ENCODE data around the gene IGF2R. TPM values are rescaled to one million over a fixed set of nuclear protein-coding genes. Genes with fewer than 3 reads are reported as not detected.

The IGF2R gene
- total RNA-seq, 1 experiment from 2014 or later, result 92.2 TPM

DNA sequence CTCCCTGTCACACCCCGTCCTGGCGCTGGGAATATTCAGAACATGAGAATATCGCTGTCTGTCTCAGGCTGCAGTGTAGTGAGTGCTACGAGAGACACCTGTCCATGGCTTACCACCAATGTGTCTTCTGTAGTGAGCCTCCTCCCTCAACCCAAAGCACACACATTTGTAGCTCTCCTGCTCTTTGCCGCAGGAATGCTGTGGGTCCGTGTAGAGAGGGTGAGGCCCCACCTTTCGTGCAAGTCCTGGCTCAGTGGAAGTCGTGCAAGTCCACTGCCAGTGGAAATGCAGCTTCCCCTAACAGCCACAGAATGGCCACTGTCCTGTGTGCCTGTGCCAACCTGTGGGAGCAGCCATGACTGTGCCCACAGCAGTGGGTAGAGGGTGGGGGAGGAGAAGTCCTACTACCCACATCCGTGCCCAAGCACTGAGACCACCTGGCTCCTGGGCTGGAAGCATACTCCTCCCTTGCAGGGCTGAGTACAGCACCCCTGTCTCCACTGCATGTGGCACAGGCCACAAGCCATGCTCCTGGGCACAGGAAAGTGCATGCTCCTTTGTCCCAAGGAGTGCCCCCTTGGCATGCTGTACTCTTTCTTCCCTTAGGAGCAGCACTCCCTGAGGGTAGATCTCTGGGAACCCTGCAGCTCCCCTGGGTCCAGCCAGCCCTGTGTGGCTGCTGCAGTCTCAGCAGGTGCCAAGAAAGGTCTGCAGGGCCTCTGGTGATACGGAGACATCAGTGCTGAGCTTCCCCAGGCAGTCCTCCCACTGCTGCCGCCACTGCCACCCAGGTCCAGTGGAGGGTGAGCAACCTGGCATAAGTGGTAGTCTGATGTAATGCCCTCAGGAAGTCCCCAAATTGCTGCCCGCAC is 28.0 kb downstream of the IGF2R start:
- POLR2A ChIA-PET, result no interaction called here
- Histone ChIP-seq H3K9me3 (no peaks in the 10 kb centered on the region), H3K36me3 (ENCODE audit: control insufficient read depth, insufficient read depth, low read length) (no peaks in the 10 kb centered on the region; the same call in none of the 2 replicates), H3K4me1 (no peaks in the 10 kb centered on the region), H3K27me3 (replicated peaks; ENCODE audit: control insufficient read depth, insufficient read depth, low read length) (no peaks in the 10 kb centered on the region), H3K4me3 (ENCODE audit: low read depth, low read length) (no peak overlapping the region)
- Mint-ChIP-seq H3K36me3 (ENCODE audit: insufficient read depth, unreplicated experiment) (peaks cover 34% of the 10 kb centered on the region), H3K27ac (ENCODE audit: unreplicated experiment) (no peak overlapping the region), H3K27me3 (ENCODE audit: insufficient read depth, unreplicated experiment) (no peaks in the 10 kb centered on the region), H3K9me3 (ENCODE audit: unreplicated experiment) (peaks cover 8% of the 10 kb centered on the region), H3K4me3 (ENCODE audit: unreplicated experiment) (no peak overlapping the region), H3K4me1 (ENCODE audit: low read depth, unreplicated experiment) (peaks cover 14% of the 10 kb centered on the region)
- TF ChIP-seq, protein P1, sequence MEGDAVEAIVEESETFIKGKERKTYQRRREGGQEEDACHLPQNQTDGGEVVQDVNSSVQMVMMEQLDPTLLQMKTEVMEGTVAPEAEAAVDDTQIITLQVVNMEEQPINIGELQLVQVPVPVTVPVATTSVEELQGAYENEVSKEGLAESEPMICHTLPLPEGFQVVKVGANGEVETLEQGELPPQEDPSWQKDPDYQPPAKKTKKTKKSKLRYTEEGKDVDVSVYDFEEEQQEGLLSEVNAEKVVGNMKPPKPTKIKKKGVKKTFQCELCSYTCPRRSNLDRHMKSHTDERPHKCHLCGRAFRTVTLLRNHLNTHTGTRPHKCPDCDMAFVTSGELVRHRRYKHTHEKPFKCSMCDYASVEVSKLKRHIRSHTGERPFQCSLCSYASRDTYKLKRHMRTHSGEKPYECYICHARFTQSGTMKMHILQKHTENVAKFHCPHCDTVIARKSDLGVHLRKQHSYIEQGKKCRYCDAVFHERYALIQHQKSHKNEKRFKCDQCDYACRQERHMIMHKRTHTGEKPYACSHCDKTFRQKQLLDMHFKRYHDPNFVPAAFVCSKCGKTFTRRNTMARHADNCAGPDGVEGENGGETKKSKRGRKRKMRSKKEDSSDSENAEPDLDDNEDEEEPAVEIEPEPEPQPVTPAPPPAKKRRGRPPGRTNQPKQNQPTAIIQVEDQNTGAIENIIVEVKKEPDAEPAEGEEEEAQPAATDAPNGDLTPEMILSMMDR (IDR thresholded peaks at IDR 0.05; ENCODE audit: insufficient read depth in 1 of 2, low read depth in 1 of 2, low read length in 1 of 2, severe bottlenecking in 1 of 2, unreplicated experiment in 1 of 2), result no peak
- intact Hi-C loops (cut with micrococcal nuclease; ENCODE audit: unreplicated experiment), result no loop called here
- BruUV-seq (replicated peaks), result no TSS peak
- CTCF ChIA-PET, result interaction anchor here (1.4 kb wide), 1 partner anchor 134 kb away, joined by 3 read pairs; no protein-coding TSS in a partner anchor
- DNase-seq, result no peak

GRCh38 chr6:159997498-159998101 is 28.7 kb downstream of the IGF2R start:
- no peak overlapping the region for H3K4me3 Mint-ChIP-seq (ENCODE audit: unreplicated experiment)

GRCh38 chr6:159998538-159998937 is 29.7 kb downstream of the IGF2R start:
- DNase-seq, result no peak
- intact Hi-C loops (cut with micrococcal nuclease; ENCODE audit: unreplicated experiment), result no loop called here
- Mint-ChIP-seq H3K4me1 (ENCODE audit: low read depth, unreplicated experiment) (peaks cover 14% of the 10 kb centered on the region), H3K27ac (ENCODE audit: unreplicated experiment) (no peak overlapping the region), H3K4me3 (ENCODE audit: unreplicated experiment) (no peak overlapping the region), H3K9me3 (ENCODE audit: unreplicated experiment) (peaks cover 11% of the 10 kb centered on the region), H3K27me3 (ENCODE audit: insufficient read depth, unreplicated experiment) (no peaks in the 10 kb centered on the region), H3K36me3 (ENCODE audit: insufficient read depth, unreplicated experiment) (peaks cover 28% of the 10 kb centered on the region)
- no peaks in the 10 kb centered on the region for H3K4me1 ChIP-seq
- no peaks in the 10 kb centered on the region for H3K27me3 ChIP-seq (replicated peaks; ENCODE audit: control insufficient read depth, insufficient read depth, low read length)
- CTCF ChIA-PET, result no interaction called here
- BruUV-seq (replicated peaks), result no TSS peak
- no peak overlapping the region for H3K4me3 ChIP-seq (ENCODE audit: low read depth, low read length)
- TF ChIP-seq, protein P1 (IDR thresholded peaks at IDR 0.05; ENCODE audit: insufficient read depth in 1 of 2, low read depth in 1 of 2, low read length in 1 of 2, severe bottlenecking in 1 of 2, unreplicated experiment in 1 of 2), result no peak
- no peaks in the 10 kb centered on the region for H3K9me3 ChIP-seq
- no peaks in the 10 kb centered on the region; the same call in none of the 2 replicates for H3K36me3 ChIP-seq (ENCODE audit: control insufficient read depth, insufficient read depth, low read length)
- POLR2A ChIA-PET, result no interaction called here

More at GRCh38 chr6:159997498-159998101, 28.7 kb downstream of the IGF2R start:
- H3K4me1 ChIP-seq, result no peaks in the 10 kb centered on the region
- no peaks in the 10 kb centered on the region for H3K27me3 Mint-ChIP-seq (ENCODE audit: insufficient read depth, unreplicated experiment)
- H3K36me3 ChIP-seq (ENCODE audit: control insufficient read depth, insufficient read depth, low read length), result no peaks in the 10 kb centered on the region; the same call in none of the 2 replicates
- TF ChIP-seq, protein P1 (IDR thresholded peaks at IDR 0.05; ENCODE audit: insufficient read depth in 1 of 2, low read depth in 1 of 2, low read length in 1 of 2, severe bottlenecking in 1 of 2, unreplicated experiment in 1 of 2), result no peak
- DNase-seq, result no peak
- intact Hi-C loops (cut with micrococcal nuclease; ENCODE audit: unreplicated experiment), result no loop called here
- peaks cover 28% of the 10 kb centered on the region for H3K36me3 Mint-ChIP-seq (ENCODE audit: insufficient read depth, unreplicated experiment)
- H3K4me3 ChIP-seq (ENCODE audit: low read depth, low read length), result no peak overlapping the region
- POLR2A ChIA-PET, result no interaction called here
- no peak overlapping the region for H3K27ac Mint-ChIP-seq (ENCODE audit: unreplicated experiment)
- H3K9me3 ChIP-seq, result no peaks in the 10 kb centered on the region
- no TSS peak for BruUV-seq (replicated peaks)
- peaks cover 8% of the 10 kb centered on the region for H3K9me3 Mint-ChIP-seq (ENCODE audit: unreplicated experiment)
- H3K4me1 Mint-ChIP-seq (ENCODE audit: low read depth, unreplicated experiment), result peaks cover 14% of the 10 kb centered on the region
- H3K27me3 ChIP-seq (replicated peaks; ENCODE audit: control insufficient read depth, insufficient read depth, low read length), result no peaks in the 10 kb centered on the region
- CTCF ChIA-PET, result no interaction called here
